Renal pelvis (tissue), 3 donors: Measurements from ENCODE around the gene ADCK1. TPM values are rescaled to one million over a fixed set of nuclear protein-coding genes. Genes with fewer than 3 reads are reported as not detected.

Source experiments
- polyA plus RNA-seq, 3 donors: library from polyadenylated mRNA; unstranded; fragments of 120-200 nt; gene quantifications; one replicate each; pipeline ENCODE4 v1.2.1, GENCODE V29; 2013; ENCODE audit not compliant: insufficient read length in 3 of 3

The ADCK1 gene
- polyA plus RNA-seq, 3 donors: 10.0 to 14.4 (median 11.5) TPM

Other genes with a start within 250 kb of the ADCK1 start
- gene SPTLC2, start 183.5 kb upstream of the ADCK1 start, polyA plus RNA-seq: 10 to 100 TPM; 64.8 to 77.3 (median 67.5) TPM
- 10 to 100 TPM; 16.4 to 19.4 (median 16.9) TPM for gene ALKBH1, start 92.1 kb upstream of the ADCK1 start, polyA plus RNA-seq
- gene SLIRP, start 92.0 kb upstream of the ADCK1 start, polyA plus RNA-seq: 100 to 1,000 TPM; 102 to 108 (median 102) TPM
- gene SNW1, start 39.0 kb upstream of the ADCK1 start, polyA plus RNA-seq: 10 to 100 TPM; 78.6 to 89.1 (median 81.6) TPM